NT2/D1 (cell line): ENCODE results near the gene MARCHF9.

ENCODE experiments used
- SUZ12 ChIP-seq: IDR thresholded peaks from 2 replicates; pipeline ENCODE4 v1.6.1; 2011; ENCODE audit not compliant: insufficient read length, insufficient read depth; ENCODE audit errors: extremely low read depth
- YY1 ChIP-seq: IDR thresholded peaks from 2 replicates; pipeline ENCODE4 v1.6.1; 2011; ENCODE audit not compliant: insufficient read length, insufficient read depth

GRCh38 chr12:57732726-57733593 lies 21.9 kb upstream of the MARCHF9 start:
- TF ChIP-seq YY1, result no peak
- no peak for TF ChIP-seq SUZ12
